Measurements from ENCODE around the gene EIF4G3.

The EIF4G3 gene

GRCh38 chr1:21104683-21105082, 72.0 kb downstream of the EIF4G3 start:
- H3K4me3 ChIP-seq (ENCODE audit: low read depth, low read length), result no peak overlapping the region
- in situ Hi-C loops (cut with HindIII; ENCODE audit: low sequenced_read_pairs), result no loop called here
- TF ChIP-seq CTCF (IDR thresholded peaks at IDR 0.05; ENCODE audit: low read depth, low read length), result no peak
- no peak for DNase-seq (ENCODE audit: low read depth, low spot score)

- no peak for DNase-seq (ENCODE audit: low read depth, low spot score)
- no peak for TF ChIP-seq CTCF (IDR thresholded peaks at IDR 0.05; ENCODE audit: low read depth, low read length)
Measured at GRCh38 chr1:21100481-21100921, 76.2 kb downstream of the EIF4G3 start.

DNA sequence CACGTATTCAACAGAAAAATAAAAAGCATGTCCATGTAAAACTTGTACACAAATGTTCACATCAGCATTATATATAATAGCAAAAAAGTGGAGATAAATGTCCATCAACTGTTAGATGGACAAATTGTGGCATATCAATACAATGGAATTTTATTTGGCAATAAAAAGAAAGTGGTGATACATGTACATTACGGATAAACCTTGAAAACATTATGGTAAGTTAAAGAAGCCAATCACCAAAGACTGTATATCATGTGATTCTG, 76.9 kb downstream of the EIF4G3 start:
- TF ChIP-seq CTCF (IDR thresholded peaks at IDR 0.05; ENCODE audit: low read depth, low read length), result no peak
- in situ Hi-C loops (cut with HindIII; ENCODE audit: low sequenced_read_pairs), result no loop called here
- no peak overlapping the region for H3K4me3 ChIP-seq (ENCODE audit: low read depth, low read length)
- no peak for DNase-seq (ENCODE audit: low read depth, low spot score)

More at GRCh38 chr1:21100481-21100921, 76.2 kb downstream of the EIF4G3 start:
- H3K4me3 ChIP-seq (ENCODE audit: low read depth, low read length), result no peak overlapping the region
- in situ Hi-C loops (cut with HindIII; ENCODE audit: low sequenced_read_pairs), result no loop called here

- in situ Hi-C loops (cut with HindIII; ENCODE audit: low sequenced_read_pairs), result no loop called here
- DNase-seq (ENCODE audit: low read depth, low spot score), result no peak
Measured at GRCh38 chr1:21099034-21099868, 77.4 kb downstream of the EIF4G3 start.

DNA sequence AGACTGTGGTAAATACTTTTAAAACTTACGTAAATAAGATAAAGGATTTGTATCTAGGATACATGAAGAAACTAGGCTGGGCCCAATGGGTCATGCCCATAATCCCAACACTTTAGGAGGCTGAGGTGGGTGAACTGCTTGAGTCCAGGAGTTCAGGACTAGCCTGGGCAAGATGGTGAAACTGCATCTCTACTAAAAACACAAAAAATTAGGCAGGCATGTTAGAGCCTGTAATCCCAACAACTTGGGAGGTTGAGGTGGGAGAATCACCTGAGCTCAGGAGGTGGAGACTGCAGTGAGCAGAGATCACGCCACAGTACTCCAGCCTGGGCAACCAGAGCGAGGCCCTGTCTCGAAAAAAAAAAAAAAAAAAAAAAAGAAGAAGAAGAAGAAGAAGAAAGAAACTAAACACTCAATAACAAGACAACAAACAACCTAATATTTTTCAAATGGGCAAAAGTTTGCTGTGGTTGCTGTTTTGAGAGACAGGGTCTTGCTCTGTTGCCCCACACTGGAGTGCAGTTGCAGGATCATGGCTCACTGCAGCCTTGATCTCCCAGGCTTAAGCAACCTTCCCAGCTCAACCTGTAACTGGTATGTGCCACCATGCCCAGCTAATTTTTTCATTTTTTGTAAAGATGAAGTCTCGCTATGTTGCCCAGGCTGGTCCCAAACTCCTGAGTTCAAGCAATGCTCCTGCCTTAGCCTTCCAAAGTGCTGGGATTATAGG, 78.3 kb downstream of the EIF4G3 start:
- no peak for DNase-seq (ENCODE audit: low read depth, low spot score)
- in situ Hi-C loops (cut with HindIII; ENCODE audit: low sequenced_read_pairs), result no loop called here
- no peak overlapping the region for H3K4me3 ChIP-seq (ENCODE audit: low read depth, low read length)
- no peak for TF ChIP-seq CTCF (IDR thresholded peaks at IDR 0.05; ENCODE audit: low read depth, low read length)

More at GRCh38 chr1:21099034-21099868, 77.4 kb downstream of the EIF4G3 start:
- no peak for TF ChIP-seq CTCF (IDR thresholded peaks at IDR 0.05; ENCODE audit: low read depth, low read length)
- H3K4me3 ChIP-seq (ENCODE audit: low read depth, low read length), result no peak overlapping the region

DNA sequence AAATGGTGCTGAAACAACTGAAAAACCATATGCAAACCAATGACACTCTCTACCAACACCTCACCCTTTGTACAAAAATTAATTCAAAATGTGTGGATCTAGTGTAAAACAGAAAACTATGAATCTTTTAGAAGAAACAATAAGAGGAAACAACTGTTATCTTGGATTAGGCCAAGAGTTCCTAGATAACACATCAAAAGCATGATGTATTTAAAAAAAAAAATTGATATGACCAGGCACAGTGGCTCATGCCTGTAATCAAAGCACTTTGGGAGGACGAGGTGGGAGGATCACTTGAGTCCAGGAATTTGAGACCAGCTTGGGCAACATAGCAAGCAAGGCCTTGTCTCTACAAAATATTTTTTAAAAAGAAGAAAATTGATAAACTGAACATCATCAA, 79.0 kb downstream of the EIF4G3 start:
- in situ Hi-C loops (cut with HindIII; ENCODE audit: low sequenced_read_pairs), result no loop called here
- H3K4me3 ChIP-seq (ENCODE audit: low read depth, low read length), result no peak overlapping the region

More for the DNA sequence above, 79.0 kb downstream of the EIF4G3 start:
- TF ChIP-seq CTCF (IDR thresholded peaks at IDR 0.05; ENCODE audit: low read depth, low read length), result no peak
- no peak for DNase-seq (ENCODE audit: low read depth, low spot score)
